Mucosa of rectum (tissue), 2 donors: Measurements from ENCODE around the gene PNLIP.

Source experiments
- H3K27ac ChIP-seq, 2 donors: one replicate each; pipeline ENCODE4 v1.7.0; 2013; ENCODE audit warnings: inconsistent platforms in 2 of 2, low read depth in 2 of 2, low read length in 2 of 2
- H3K27me3 ChIP-seq, 2 donors: one replicate each; pipeline ENCODE4 v1.7.0; 2013; ENCODE audit warnings: low read length in 2 of 2; ENCODE audit not compliant: control insufficient read depth in 2 of 2, insufficient read depth in 2 of 2
- H3K36me3 ChIP-seq, 2 donors: one replicate each; pipeline ENCODE4 v1.7.0; 2013; ENCODE audit warnings: low read length in 2 of 2; ENCODE audit not compliant: control insufficient read depth in 2 of 2, insufficient read depth in 2 of 2
- H3K4me1 ChIP-seq, 2 donors: one replicate each; pipeline ENCODE4 v1.7.0; 2013; ENCODE audit warnings: low read length in 2 of 2, mild to moderate bottlenecking in 1 of 2; ENCODE audit not compliant: control insufficient read depth in 2 of 2, insufficient read depth in 2 of 2
- H3K4me3 ChIP-seq, 2 donors: one replicate each; pipeline ENCODE4 v1.7.0; 2013; ENCODE audit warnings: low read length in 2 of 2
- H3K9ac ChIP-seq, 2 donors: one replicate each; pipeline ENCODE4 v1.7.0; 2013; ENCODE audit warnings: low read length in 2 of 2, low read depth in 1 of 2, mild to moderate bottlenecking in 1 of 2
- H3K9me3 ChIP-seq, 2 donors: one replicate each; pipeline ENCODE4 v1.7.0; 2013; ENCODE audit warnings: low read length in 2 of 2; ENCODE audit not compliant: control insufficient read depth in 2 of 2
- donor health status: healthy.
- donor health status: Normal muscosa, but diverticular disease.

Gene PNLIP

DNA sequence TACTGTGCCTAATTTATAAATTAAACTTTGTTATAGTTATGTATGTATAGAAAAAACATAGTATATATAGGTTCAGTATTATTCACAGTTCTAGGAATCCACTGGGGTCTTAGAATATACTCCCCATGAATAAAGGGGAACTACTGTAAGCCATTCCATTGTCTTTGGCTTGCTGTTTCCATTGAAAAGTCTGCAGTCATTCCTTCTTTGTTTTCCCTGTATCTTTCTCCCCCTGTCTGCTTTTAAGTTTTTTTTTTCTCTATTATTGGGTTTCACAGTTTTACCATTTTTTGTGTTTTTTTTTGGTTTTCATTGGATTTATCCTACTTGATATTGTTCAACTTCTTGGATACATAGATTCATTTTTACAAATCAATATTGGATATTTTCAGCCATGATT is 6.7 kb upstream of the PNLIP start:
- Histone ChIP-seq H3K4me1 (no peaks in the 10 kb centered on the region), H3K27me3 (no peaks in the 10 kb centered on the region), H3K9ac (no peak overlapping the region), H3K4me3 (no peak overlapping the region), H3K9me3 (no peaks in the 10 kb centered on the region), H3K27ac (no peak overlapping the region), H3K36me3 (no peaks in the 10 kb centered on the region)

GRCh38 chr10:116540814-116541213 is 4.9 kb upstream of the PNLIP start:
- Histone ChIP-seq H3K9me3 (no peaks in the 10 kb centered on the region), H3K4me1 (no peaks in the 10 kb centered on the region), H3K27ac (no peak overlapping the region), H3K27me3 (no peaks in the 10 kb centered on the region), H3K9ac (no peak overlapping the region), H3K4me3 (no peak overlapping the region), H3K36me3 (no peaks in the 10 kb centered on the region)

DNA sequence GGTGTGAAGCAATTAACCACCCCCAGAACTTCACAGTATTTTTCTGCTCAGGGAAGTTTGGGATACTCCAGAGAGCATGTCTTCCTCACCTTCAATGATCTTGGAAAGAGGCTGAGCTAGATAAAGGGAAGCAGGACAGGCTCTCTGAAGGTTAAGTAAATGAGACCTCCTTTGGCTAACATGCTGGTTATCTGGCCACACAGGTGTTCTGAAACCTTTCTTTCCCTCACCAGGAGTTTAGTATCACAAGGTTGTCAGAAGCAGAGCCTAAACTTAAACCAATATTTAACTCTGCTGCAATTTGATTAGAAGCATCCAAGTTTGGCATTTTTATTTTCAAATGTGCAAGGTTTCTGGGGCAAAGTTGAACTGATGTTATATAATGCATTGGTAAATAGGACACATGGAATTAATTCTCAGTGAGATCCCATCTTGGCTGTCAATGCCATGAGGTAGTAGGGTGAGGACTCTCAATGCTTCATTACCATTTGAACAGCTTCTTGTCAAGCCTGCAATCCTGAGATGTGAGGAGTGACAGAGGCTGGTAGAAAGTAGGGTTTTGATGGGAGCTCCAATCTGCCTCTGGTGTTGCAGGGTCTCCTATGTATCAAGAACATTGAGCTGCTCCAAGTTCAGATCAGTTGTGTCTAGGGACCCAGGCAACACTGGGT is 3.6 kb upstream of the PNLIP start:
- Histone ChIP-seq H3K4me3 (no peak overlapping the region), H3K27me3 (no peaks in the 10 kb centered on the region), H3K9ac (no peak overlapping the region), H3K4me1 (no peaks in the 10 kb centered on the region), H3K36me3 (no peaks in the 10 kb centered on the region), H3K27ac (no peak overlapping the region), H3K9me3 (no peaks in the 10 kb centered on the region)

GRCh38 chr10:116545122-116545521 is 609 bp upstream of the PNLIP start:
- Histone ChIP-seq H3K36me3 (no peaks in the 10 kb centered on the region), H3K27me3 (no peaks in the 10 kb centered on the region), H3K4me3 (no peak overlapping the region), H3K4me1 (no peaks in the 10 kb centered on the region), H3K27ac (no peak overlapping the region), H3K9ac (no peak overlapping the region), H3K9me3 (no peaks in the 10 kb centered on the region)

DNA sequence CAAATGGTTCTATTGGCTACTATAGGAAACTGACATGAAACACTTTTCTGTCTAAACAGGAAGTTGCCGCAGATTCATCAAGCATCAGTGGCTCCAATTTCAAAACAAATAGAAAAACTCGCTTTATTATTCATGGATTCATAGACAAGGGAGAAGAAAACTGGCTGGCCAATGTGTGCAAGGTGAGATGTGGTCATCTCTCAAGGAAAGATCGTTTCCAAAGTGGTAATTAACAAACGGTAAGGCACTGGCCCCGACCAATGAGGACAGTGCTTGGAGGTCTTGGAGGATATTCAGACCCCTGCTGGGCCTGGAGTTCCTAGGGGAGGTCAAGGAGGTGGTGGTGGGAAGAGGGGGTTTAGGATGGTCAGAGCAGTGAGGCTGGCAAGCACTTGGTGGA is 2.6 kb downstream of the PNLIP start:
- no peak overlapping the region for H3K27ac ChIP-seq
- no peaks in the 10 kb centered on the region for H3K36me3 ChIP-seq
- H3K9ac ChIP-seq = no peak overlapping the region
- H3K9me3 ChIP-seq = no peaks in the 10 kb centered on the region
- no peaks in the 10 kb centered on the region for H3K27me3 ChIP-seq
- H3K4me1 ChIP-seq = no peaks in the 10 kb centered on the region
- H3K4me3 ChIP-seq = no peak overlapping the region

DNA sequence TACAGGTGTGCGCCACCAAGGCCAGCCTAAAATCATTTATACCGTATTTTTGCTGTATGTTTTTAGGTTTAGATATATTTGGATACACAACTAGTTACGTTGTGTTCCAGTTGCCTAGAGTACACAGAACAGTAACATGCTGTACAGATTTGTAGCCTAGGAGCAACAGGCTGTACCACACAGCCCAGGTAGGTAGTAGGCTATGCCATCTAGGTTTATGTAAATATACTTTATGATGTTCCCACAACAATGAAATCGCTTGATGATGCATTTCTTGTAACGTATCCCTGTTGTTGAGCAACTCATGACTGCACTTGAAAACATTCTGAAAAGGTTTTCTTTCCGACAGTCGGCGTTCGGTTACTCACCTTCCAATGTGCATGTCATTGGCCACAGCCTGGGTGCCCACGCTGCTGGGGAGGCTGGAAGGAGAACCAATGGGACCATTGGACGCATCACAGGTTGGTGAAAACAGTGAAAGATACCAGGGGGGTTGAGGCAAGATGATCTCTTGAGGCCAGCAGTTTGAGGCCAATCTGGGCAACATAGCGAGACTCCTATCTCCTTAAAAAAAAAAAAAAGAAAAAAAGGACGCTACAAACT is 7.7 kb downstream of the PNLIP start:
- H3K9me3 ChIP-seq = no peaks in the 10 kb centered on the region
- no peak overlapping the region for H3K9ac ChIP-seq
- H3K27ac ChIP-seq = no peak overlapping the region
- no peak overlapping the region for H3K4me3 ChIP-seq
- H3K4me1 ChIP-seq = no peaks in the 10 kb centered on the region
- H3K27me3 ChIP-seq = no peaks in the 10 kb centered on the region
- no peaks in the 10 kb centered on the region for H3K36me3 ChIP-seq

GRCh38 chr10:116554628-116555027 is 8.9 kb downstream of the PNLIP start:
- Histone ChIP-seq H3K4me3 (no peak overlapping the region), H3K27ac (no peak overlapping the region), H3K36me3 (no peaks in the 10 kb centered on the region), H3K9ac (no peak overlapping the region), H3K9me3 (no peaks in the 10 kb centered on the region), H3K4me1 (no peaks in the 10 kb centered on the region), H3K27me3 (no peaks in the 10 kb centered on the region)

DNA sequence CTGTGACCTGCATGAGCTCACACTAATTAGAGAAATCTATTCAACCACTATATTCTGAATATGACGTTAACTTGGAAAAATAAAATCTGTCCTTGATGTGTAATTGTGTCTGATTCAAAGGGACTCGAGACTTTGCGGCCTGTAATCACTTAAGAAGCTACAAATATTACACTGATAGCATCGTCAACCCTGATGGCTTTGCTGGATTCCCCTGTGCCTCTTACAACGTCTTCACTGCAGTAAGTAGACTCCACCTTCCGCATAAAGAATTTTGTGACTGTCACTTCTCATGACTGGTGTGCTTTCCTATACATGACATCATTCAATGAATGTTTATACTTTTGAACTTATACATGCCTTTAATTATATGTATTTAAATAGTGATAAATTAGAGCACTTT is 10.1 kb downstream of the PNLIP start:
- H3K4me3 ChIP-seq = no peak overlapping the region
- H3K36me3 ChIP-seq = no peaks in the 10 kb centered on the region
- H3K9ac ChIP-seq = no peak overlapping the region
- H3K4me1 ChIP-seq = no peaks in the 10 kb centered on the region
- H3K27me3 ChIP-seq = no peaks in the 10 kb centered on the region
- H3K27ac ChIP-seq = no peak overlapping the region
- no peaks in the 10 kb centered on the region for H3K9me3 ChIP-seq

DNA sequence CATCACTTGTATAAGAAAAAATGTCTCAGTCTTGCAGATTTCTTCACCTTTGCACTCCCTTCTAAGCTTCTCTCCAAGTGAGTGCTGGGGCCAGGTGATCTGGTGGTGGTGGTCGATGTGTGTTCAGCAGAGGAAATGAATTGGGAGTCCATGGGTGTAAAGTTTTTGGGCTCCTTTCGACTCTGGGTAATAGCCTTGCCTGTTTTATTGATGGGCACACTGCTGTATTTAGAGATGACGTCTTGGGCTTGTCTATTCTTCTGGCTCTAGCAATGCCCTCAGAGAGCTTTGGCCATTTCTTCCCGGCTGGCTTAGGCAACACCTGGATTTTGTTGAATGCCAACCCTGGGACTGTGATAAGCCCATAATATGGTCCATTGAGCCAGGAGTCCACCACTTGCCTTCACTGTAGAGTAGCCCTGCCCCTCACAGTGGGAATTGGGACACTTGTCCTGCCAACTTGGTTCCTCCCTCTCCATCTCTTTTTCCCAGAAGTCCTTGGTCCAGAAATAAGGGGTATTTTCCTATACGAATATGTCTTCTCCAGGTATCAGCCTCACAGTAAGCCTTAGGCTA is 11.7 kb downstream of the PNLIP start:
- no peak overlapping the region for H3K9ac ChIP-seq
- no peaks in the 10 kb centered on the region for H3K27me3 ChIP-seq
- H3K27ac ChIP-seq = no peak overlapping the region
- no peaks in the 10 kb centered on the region for H3K9me3 ChIP-seq
- no peaks in the 10 kb centered on the region for H3K4me1 ChIP-seq
- H3K36me3 ChIP-seq = no peaks in the 10 kb centered on the region
- H3K4me3 ChIP-seq = no peak overlapping the region

DNA sequence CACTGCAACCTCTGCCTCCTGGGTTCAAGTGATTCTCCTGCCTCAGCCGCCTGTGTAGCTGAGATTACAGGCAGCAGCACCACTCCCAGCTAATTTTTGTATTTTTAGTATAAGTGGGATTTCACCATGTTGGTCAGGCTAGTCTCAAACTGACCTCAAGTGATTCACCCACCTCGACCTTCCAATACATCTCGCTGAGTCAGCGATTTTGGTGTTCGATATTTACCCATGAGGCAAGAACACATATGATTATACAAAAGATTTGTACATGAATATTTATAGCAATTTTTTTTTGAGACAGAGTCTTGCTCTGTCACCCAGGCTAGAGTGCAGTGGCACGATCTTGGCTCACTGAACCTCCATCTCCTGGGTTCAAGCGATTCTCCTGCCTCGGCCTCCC is 19.8 kb downstream of the PNLIP start:
- no peaks in the 10 kb centered on the region for H3K4me1 ChIP-seq

More for the DNA sequence above, 19.8 kb downstream of the PNLIP start:
- H3K27ac ChIP-seq = no peak overlapping the region
- no peaks in the 10 kb centered on the region for H3K36me3 ChIP-seq
- no peak overlapping the region for H3K4me3 ChIP-seq
- H3K9me3 ChIP-seq = no peaks in the 10 kb centered on the region
- no peak overlapping the region for H3K9ac ChIP-seq
- H3K27me3 ChIP-seq = no peaks in the 10 kb centered on the region
